ENCODE data around the gene EDNRA.

The EDNRA gene

GRCh38 chr4:147582386-147583060 is 101.6 kb downstream of the EDNRA start:
- TF ChIP-seq CTCF (IDR thresholded peaks at IDR 0.05; ENCODE audit: insufficient read depth, missing control alignments) = no peak
- DNase-seq (ENCODE audit: insufficient read length, low spot score) = no peak
- no peak for FAIRE-seq

- DNase-seq (ENCODE audit: insufficient read length, low spot score) (no peak), FAIRE-seq (no peak)
- no peak for TF ChIP-seq CTCF (IDR thresholded peaks at IDR 0.05; ENCODE audit: insufficient read depth, missing control alignments)
These were observed 103.0 kb downstream of the EDNRA start for GRCh38 chr4:147583876-147584275.

GRCh38 chr4:147586032-147586431 is 105.1 kb downstream of the EDNRA start:
- no peak for FAIRE-seq
- TF ChIP-seq CTCF (IDR thresholded peaks at IDR 0.05; ENCODE audit: insufficient read depth, missing control alignments) = no peak
- no peak for DNase-seq (ENCODE audit: insufficient read length, low spot score)

GRCh38 chr4:147586637-147587036 is 105.7 kb downstream of the EDNRA start:
- FAIRE-seq = no peak
- TF ChIP-seq CTCF (IDR thresholded peaks at IDR 0.05; ENCODE audit: insufficient read depth, missing control alignments) = no peak
- no peak for DNase-seq (ENCODE audit: insufficient read length, low spot score)

- no peak for TF ChIP-seq CTCF (IDR thresholded peaks at IDR 0.05; ENCODE audit: insufficient read depth, missing control alignments)
- DNase-seq (ENCODE audit: insufficient read length, low spot score) = no peak
- FAIRE-seq = no peak
These were observed 106.1 kb downstream of the EDNRA start for GRCh38 chr4:147587041-147587440.

- FAIRE-seq (no peak), DNase-seq (ENCODE audit: insufficient read length, low spot score) (no peak)
- no peak for TF ChIP-seq CTCF (IDR thresholded peaks at IDR 0.05; ENCODE audit: insufficient read depth, missing control alignments)
These were observed 108.7 kb downstream of the EDNRA start for GRCh38 chr4:147589586-147589985.

- FAIRE-seq = peak; percentile 94
- peak; percentile 97 for TF ChIP-seq CTCF (IDR thresholded peaks at IDR 0.05; ENCODE audit: insufficient read depth, missing control alignments)
- DNase-seq (ENCODE audit: insufficient read length, low spot score) = peak; percentile 42
These were observed 109.5 kb downstream of the EDNRA start for GRCh38 chr4:147590249-147590920.
